ENCODE measurements around the gene RNF144A. TPM values are rescaled to one million over a fixed set of nuclear protein-coding genes. Genes with fewer than 3 reads are reported as not detected.

The RNF144A gene
- total and polyA plus RNA-seq, 2 donors (not counting 3 experiments of a cell fraction or from before 2014, with no cell fraction given): 9.7 to 28.8 TPM

GRCh38 chr2:7020939-7021470 lies 103.8 kb downstream of the RNF144A start:
- no peaks in the 10 kb centered on the region for H4K20me1 ChIP-seq (replicated peaks; ENCODE audit: control insufficient read depth, extremely low read depth, insufficient read depth, low read length)
- no peak overlapping the region for H3K4me3 ChIP-seq (replicated peaks in 1 of 3; ENCODE audit: insufficient read depth in 1 of 3, low read depth in 1 of 3, low read length in 3 of 3)
- no peak overlapping the region for H3K9ac ChIP-seq (replicated peaks; ENCODE audit: extremely low read depth, insufficient read depth, low read length)
- ChIA-PET CTCF (interaction anchor here (2.2 kb wide), 1 partner anchor 105 kb away, joined by 7 read pairs; the partner anchor contains the start of gene RNF144A), POLR2A (interaction anchor here (0.8 kb wide), 1 partner anchor 9 kb away, joined by 7 read pairs; no protein-coding TSS in a partner anchor)
- BruUV-seq (replicated peaks): no TSS peak
- H3K4me2 ChIP-seq (ENCODE audit: insufficient read depth, low read length): no peak overlapping the region
- H3K9me1 ChIP-seq (replicated peaks; ENCODE audit: control insufficient read depth, extremely low read depth, insufficient read depth, low read length): no peaks in the 10 kb centered on the region
- H3K27me3 ChIP-seq (ENCODE audit: control insufficient read depth in 2 of 2, insufficient read depth in 2 of 2, low read length in 2 of 2): no peaks in the 10 kb centered on the region
- dilution Hi-C loops (cut with MboI; ENCODE audit: extremely low pct_ligation_motif_present, low sequenced_read_pairs) (no loop called here), intact Hi-C loops (cut with micrococcal nuclease) (no loop called here)
- TF ChIP-seq MAX (IDR thresholded peaks at IDR 0.05; ENCODE audit: insufficient read depth, insufficient read length) (no peak), MYC (IDR thresholded peaks at IDR 0.05; ENCODE audit: low read depth, low read length) (no peak), FOS (IDR thresholded peaks at IDR 0.05; ENCODE audit: borderline replicate concordance, insufficient read depth, low read length) (no peak), POLR2A (IDR thresholded peaks at IDR 0.05; ENCODE audit: low read depth, low read length) (no peak), GATA2 (IDR thresholded peaks at IDR 0.05; ENCODE audit: insufficient read depth, insufficient read length, low read depth, low read length) (no peak), POLR2AphosphoS5 (IDR thresholded peaks at IDR 0.05; ENCODE audit: insufficient read depth, low read depth, low read length) (no peak), CTCF (IDR thresholded peaks at IDR 0.05; ENCODE audit: extremely low read depth in 1 of 2, insufficient read depth in 1 of 2, low read depth in 1 of 2, low read length in 2 of 2) (no peak), JUN (IDR thresholded peaks at IDR 0.05; ENCODE audit: borderline replicate concordance, insufficient read depth, insufficient read length, low read depth) (no peak), EZH2 (IDR thresholded peaks at IDR 0.05; ENCODE audit: borderline replicate concordance, low read depth, low read length, severe bottlenecking) (no peak)
- H3K9me3 ChIP-seq (replicated peaks; ENCODE audit: control insufficient read depth, insufficient read depth, low read length): no peaks in the 10 kb centered on the region
- H2AFZ ChIP-seq (ENCODE audit: low read depth, low read length): no peak overlapping the region
- H3K27ac ChIP-seq (ENCODE audit: insufficient read depth, low read depth, low read length): no peak overlapping the region
- FAIRE-seq: no peak
- no peaks in the 10 kb centered on the region for H3K79me2 ChIP-seq (ENCODE audit: control insufficient read depth, insufficient read depth, low read length)
- H3K4me1 ChIP-seq (ENCODE audit: control insufficient read depth, extremely low read depth, insufficient read depth, low read length): no peaks in the 10 kb centered on the region
- DNase-seq (ENCODE audit: low read depth, low spot score): no peak
- no peaks in the 10 kb centered on the region for H3K36me3 ChIP-seq (ENCODE audit: control insufficient read depth in 2 of 2, extremely low read depth in 1 of 2, insufficient read depth in 2 of 2, low read length in 2 of 2)

All from endothelial cell of umbilical vein (primary cell).